Measurements from ENCODE around the gene HS3ST4.

DNA sequence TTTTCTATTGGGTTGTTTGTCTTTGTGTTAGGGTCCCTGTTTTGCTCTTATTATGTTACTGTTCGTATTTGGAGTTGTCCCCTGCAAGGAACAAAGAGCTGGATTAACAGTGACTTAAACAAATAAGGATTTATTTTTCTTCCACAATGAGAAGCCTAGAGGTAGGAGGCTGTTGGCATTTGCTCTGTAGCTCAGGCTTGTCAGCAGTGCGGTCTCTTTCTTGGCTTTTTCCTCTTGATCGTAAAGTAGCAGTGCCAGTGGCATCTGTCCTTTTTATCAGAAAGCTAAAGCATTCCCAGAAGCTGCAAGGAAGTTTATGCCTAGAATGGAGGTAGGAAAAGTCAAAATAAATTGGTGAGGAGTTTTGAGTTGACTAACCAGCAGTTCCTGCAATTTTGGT lies 154.1 kb downstream of the HS3ST4 start:
- TF ChIP-seq, protein P1, sequence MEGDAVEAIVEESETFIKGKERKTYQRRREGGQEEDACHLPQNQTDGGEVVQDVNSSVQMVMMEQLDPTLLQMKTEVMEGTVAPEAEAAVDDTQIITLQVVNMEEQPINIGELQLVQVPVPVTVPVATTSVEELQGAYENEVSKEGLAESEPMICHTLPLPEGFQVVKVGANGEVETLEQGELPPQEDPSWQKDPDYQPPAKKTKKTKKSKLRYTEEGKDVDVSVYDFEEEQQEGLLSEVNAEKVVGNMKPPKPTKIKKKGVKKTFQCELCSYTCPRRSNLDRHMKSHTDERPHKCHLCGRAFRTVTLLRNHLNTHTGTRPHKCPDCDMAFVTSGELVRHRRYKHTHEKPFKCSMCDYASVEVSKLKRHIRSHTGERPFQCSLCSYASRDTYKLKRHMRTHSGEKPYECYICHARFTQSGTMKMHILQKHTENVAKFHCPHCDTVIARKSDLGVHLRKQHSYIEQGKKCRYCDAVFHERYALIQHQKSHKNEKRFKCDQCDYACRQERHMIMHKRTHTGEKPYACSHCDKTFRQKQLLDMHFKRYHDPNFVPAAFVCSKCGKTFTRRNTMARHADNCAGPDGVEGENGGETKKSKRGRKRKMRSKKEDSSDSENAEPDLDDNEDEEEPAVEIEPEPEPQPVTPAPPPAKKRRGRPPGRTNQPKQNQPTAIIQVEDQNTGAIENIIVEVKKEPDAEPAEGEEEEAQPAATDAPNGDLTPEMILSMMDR (IDR thresholded peaks at IDR 0.05): no peak
- no peak for TF ChIP-seq POLR2A (IDR thresholded peaks at IDR 0.05)
